A673 (cell line): ENCODE results near the gene CD19.

ENCODE experiments used
- CTCF ChIP-seq: fragments of 300-800, 200-600 bp; sonication (generic); conservative IDR thresholded peaks from 2 replicates; pipeline ENCODE4 v1.5.1; 2017; ENCODE audit warnings: low read depth, mild to moderate bottlenecking, antibody characterized with exemption, low read length, moderate library complexity, mixed read lengths
- EZH2 ChIP-seq: fragments of 200-600 bp; sonication (generic); IDR thresholded peaks from 2 replicates; pipeline ENCODE4 v1.6.1; 2017; ENCODE audit warnings: borderline replicate concordance, low read depth, mild to moderate bottlenecking, mixed read lengths, antibody characterized with exemption, low read length; ENCODE audit not compliant: poor library complexity, severe bottlenecking

GRCh38 chr16:28882551-28883160 lies 49.1 kb upstream of the CD19 start:
- TF ChIP-seq CTCF (no peak), EZH2 (no peak)
